HEK293T (cell line): ENCODE data around the gene ZNF280A.

Source experiments
- BHLHE40 ChIP-seq: fragments of 450-650 bp; IDR thresholded peaks from 2 replicates; pipeline ENCODE4 v1.6.1; 2016; ENCODE audit warnings: mild to moderate bottlenecking, moderate library complexity, borderline replicate concordance
- FOXM1 ChIP-seq: fragments of 450-650 bp; IDR thresholded peaks from 2 replicates; pipeline ENCODE4 v1.6.1; 2017; ENCODE audit warnings: mild to moderate bottlenecking, borderline replicate concordance
- HDGF ChIP-seq: fragments of 450-650 bp; IDR thresholded peaks from 2 replicates; pipeline ENCODE4 v1.6.1; 2017; ENCODE audit warnings: antibody characterized with exemption, borderline replicate concordance
- NFRKB ChIP-seq: fragments of 450-650 bp; IDR thresholded peaks from 2 replicates; pipeline ENCODE4 v1.6.1; 2016; ENCODE audit warnings: mild to moderate bottlenecking, moderate library complexity
- SP1 ChIP-seq: fragments of 450-650 bp; IDR thresholded peaks from 2 replicates; pipeline ENCODE4 v1.6.1; 2017

DNA sequence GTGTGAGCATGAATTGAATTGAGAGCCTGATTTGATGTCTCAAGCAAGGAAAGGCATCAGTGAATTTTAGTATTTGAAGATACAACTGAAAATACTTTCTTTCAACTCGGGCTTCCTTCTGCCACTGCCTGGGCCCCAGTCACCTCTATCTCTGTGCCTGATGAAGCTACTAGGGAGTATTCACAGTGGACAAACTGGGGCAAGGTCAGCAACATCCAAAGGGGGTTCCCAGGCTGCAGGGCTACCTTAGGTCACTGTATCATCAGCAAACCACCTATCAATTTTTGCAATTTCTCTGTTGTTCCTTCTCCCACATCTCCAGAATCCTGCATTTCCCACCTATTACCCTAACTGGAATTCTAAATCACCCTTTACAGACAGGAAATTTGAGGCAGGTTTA lies 28.8 kb upstream of the ZNF280A start:
- no peak for TF ChIP-seq SP1
- no peak for TF ChIP-seq HDGF
- no peak for TF ChIP-seq BHLHE40
- TF ChIP-seq NFRKB: no peak
- TF ChIP-seq FOXM1: no peak
